GM21515 (cell line): Measurements from ENCODE around the gene SAMD4A.
"Not testable (repeated sequence)": the region's sequence is repeated elsewhere in the genome, so short reads cannot be mapped to it uniquely, and the experiment has no call there.

Experiments used
- ATAC-seq: cut with Tn5 transposase; IDR thresholded peaks from one replicate; pipeline ENCODE4 v1.9.1; 2021; ENCODE audit not compliant: unreplicated experiment

SAMD4A gene

GRCh38 chr14:54792288-54792687 lies 225.4 kb downstream of the SAMD4A start:
- no peak for ATAC-seq

GRCh38 chr14:54794159-54794558 lies 227.2 kb downstream of the SAMD4A start:
- ATAC-seq: no peak

GRCh38 chr14:54794796-54795195 lies 227.9 kb downstream of the SAMD4A start:
- ATAC-seq: no peak

- no peak for ATAC-seq
Observed at GRCh38 chr14:54796961-54797360, 230.0 kb downstream of the SAMD4A start.

- ATAC-seq: no peak
Observed at GRCh38 chr14:54797556-54797955, 230.6 kb downstream of the SAMD4A start.

GRCh38 chr14:54797986-54798385 lies 231.1 kb downstream of the SAMD4A start:
- ATAC-seq: no peak

GRCh38 chr14:54798465-54799124 lies 231.7 kb downstream of the SAMD4A start:
- no peak for ATAC-seq

- ATAC-seq: not testable (repeated sequence)
Observed at GRCh38 chr14:54801482-54801881, 234.6 kb downstream of the SAMD4A start.

- ATAC-seq: no peak
Observed at GRCh38 chr14:54803396-54803795, 236.5 kb downstream of the SAMD4A start.

GRCh38 chr14:54803926-54804537 lies 237.1 kb downstream of the SAMD4A start:
- no peak for ATAC-seq

- ATAC-seq: no peak
Observed at GRCh38 chr14:54804538-54805041, 237.7 kb downstream of the SAMD4A start.

GRCh38 chr14:54805070-54805444 lies 238.1 kb downstream of the SAMD4A start:
- ATAC-seq: no peak

- ATAC-seq: peak; percentile 60
Observed at GRCh38 chr14:54805445-54806322, 238.8 kb downstream of the SAMD4A start.

GRCh38 chr14:54806616-54807015 lies 239.7 kb downstream of the SAMD4A start:
- no peak for ATAC-seq

GRCh38 chr14:54807428-54807827 lies 240.5 kb downstream of the SAMD4A start:
- no peak for ATAC-seq

GRCh38 chr14:54807881-54808280 lies 241.0 kb downstream of the SAMD4A start:
- no peak for ATAC-seq

GRCh38 chr14:54808326-54809161 lies 241.6 kb downstream of the SAMD4A start:
- no peak for ATAC-seq

GRCh38 chr14:54809767-54810166 lies 242.8 kb downstream of the SAMD4A start:
- ATAC-seq: peak; percentile 51

GRCh38 chr14:54812617-54813016 lies 245.7 kb downstream of the SAMD4A start:
- ATAC-seq: no peak

- ATAC-seq: no peak
Observed at GRCh38 chr14:54813081-54813480, 246.2 kb downstream of the SAMD4A start.

- ATAC-seq: no peak
Observed at GRCh38 chr14:54814076-54814475, 247.1 kb downstream of the SAMD4A start.
